Midbrain (tissue), 1 donor: ENCODE results near the gene ADD3.

ENCODE experiments used
- DNase-seq: peaks from one replicate; lab custom pipeline; 2025; lab: John Stamatoyannopoulos, UW

ADD3 gene, protein sequence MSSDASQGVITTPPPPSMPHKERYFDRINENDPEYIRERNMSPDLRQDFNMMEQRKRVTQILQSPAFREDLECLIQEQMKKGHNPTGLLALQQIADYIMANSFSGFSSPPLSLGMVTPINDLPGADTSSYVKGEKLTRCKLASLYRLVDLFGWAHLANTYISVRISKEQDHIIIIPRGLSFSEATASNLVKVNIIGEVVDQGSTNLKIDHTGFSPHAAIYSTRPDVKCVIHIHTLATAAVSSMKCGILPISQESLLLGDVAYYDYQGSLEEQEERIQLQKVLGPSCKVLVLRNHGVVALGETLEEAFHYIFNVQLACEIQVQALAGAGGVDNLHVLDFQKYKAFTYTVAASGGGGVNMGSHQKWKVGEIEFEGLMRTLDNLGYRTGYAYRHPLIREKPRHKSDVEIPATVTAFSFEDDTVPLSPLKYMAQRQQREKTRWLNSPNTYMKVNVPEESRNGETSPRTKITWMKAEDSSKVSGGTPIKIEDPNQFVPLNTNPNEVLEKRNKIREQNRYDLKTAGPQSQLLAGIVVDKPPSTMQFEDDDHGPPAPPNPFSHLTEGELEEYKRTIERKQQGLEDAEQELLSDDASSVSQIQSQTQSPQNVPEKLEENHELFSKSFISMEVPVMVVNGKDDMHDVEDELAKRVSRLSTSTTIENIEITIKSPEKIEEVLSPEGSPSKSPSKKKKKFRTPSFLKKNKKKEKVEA

GRCh38 chr10:110007701-110008517, at the start of gene ADD3:
Gene ADD3 (plus strand): TSS chr10:110007984. CDS start chr10:110100654, 92,670 bp downstream.
- DNase-seq, result peak; percentile 96

DNA sequence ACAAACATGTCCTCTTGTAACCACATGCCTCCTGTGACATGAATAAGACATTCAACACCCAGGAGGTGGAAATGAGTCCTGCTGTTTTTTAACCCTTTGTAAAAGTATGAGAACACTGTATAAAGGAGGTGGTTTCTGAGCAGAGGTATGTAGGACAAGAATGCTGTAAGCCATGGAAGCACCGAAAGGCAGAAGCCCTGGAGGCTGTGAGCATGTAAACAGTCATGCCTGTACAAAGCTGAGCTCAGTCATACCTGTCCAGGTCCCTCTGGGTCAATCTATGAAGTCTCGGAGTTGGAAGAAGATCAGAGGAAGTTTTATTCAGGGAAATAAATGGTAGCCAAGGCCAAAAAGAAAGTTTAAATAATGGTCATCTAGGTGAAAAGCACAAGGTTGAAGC, 49.7 kb upstream of the ADD3 start:
- DNase-seq, result no peak

DNA sequence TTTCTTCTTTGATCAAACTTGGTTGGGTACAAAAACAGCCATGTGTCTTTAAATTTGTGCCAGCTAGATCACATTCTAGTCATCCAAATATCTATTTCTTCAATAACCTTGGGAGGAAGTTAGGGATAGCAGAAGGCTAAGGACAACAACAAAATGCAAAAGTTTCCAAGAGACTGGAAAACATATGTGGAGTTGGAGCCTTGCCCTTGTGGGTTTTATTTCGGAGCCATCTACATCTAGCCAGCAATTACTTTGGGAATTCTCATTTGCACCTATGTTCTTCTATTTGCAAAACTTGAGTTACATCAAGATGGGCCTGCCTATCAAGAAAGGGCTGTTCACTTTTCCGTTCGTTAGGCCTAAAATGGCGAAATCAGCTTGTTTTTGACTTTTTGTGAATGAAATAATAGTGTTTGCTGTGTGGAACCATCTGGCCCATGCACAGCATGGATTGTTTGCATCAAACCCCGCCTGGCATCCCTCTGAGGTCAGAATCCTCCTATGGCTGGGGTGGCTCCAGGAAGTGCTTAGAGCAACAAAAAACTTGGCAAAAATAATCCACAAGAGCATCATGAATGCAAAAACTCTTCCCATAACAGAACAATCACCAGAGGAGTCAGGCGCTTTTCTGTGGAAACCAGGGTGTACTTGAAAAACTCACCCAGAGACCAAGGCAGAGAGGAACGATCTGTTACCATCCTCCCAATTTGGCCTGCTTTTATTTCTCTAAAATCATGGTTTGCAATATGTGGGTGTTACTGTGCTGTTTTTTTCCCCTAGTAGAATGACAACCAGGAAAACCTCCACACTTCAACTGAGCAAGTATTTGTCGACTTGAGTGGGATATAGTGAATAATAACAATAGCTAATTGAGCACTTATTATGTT, 48.3 kb upstream of the ADD3 start:
- DNase-seq, result no peak

- no peak for DNase-seq
These were observed 47.1 kb upstream of the ADD3 start for GRCh38 chr10:109960682-109961081.

- DNase-seq, result no peak
These were observed 46.4 kb upstream of the ADD3 start for GRCh38 chr10:109961174-109962001.

- no peak for DNase-seq
These were observed 45.5 kb upstream of the ADD3 start for GRCh38 chr10:109962247-109962646.

- no peak for DNase-seq
These were observed 44.3 kb upstream of the ADD3 start for GRCh38 chr10:109963439-109963838.

DNA sequence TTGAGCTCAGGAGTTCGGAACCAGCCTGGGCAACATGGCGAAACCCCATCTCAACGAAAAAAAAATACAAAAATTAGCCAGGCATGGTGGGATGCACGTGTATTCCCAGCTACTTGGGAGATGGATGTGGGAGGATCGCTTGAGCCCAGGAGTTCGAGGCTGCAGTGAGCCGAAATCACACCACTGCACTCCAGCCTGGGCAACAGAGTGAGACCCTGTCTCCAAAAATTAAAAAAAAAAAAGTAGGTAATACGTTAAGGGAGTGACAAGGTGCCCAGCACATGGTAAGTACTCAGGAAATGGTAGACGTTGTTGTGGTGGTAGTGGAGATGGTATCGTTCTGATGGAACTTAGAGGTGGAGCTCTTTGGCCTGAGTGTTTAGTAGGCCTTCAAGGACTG, 43.5 kb upstream of the ADD3 start:
- DNase-seq, result no peak

DNA sequence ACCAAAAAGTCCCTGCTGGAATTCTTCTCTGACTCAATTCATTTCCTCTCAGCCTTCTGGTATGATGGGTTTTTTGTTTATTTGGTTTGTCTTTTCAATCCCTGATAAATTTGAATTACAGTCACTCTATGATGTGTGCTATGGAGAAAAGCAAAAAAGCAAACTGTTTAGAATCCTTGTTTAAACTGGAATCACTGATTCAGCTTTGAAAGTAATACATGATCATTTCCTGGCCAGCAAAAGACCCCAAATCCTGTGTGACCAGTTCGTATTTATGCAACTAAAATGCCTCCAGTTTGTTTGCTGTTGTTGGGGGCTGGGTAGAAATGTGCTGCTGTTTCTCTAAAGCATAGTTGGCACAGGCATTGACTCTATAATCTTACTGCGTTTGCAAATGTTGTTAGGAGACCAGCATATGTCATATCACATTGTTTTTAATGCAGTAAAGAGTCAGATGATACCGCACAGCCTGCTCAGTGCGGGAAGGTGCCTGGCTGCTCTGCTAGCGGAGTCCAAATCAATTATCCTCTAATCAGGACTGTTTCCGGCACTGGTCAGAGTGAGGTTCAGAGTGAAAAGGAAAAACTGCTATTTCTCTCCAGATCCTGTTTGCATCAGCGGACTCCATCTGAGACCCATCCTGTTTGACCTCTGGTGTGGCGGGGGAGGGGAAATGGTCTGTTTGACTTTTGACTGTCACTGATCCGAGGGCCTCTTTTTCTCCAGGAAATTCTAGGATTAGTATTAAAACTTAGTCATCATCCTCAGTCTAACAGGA, 40.6 kb upstream of the ADD3 start:
- DNase-seq, result no peak

- DNase-seq, result no peak
These were observed 40.1 kb upstream of the ADD3 start for GRCh38 chr10:109967739-109968088.

DNA sequence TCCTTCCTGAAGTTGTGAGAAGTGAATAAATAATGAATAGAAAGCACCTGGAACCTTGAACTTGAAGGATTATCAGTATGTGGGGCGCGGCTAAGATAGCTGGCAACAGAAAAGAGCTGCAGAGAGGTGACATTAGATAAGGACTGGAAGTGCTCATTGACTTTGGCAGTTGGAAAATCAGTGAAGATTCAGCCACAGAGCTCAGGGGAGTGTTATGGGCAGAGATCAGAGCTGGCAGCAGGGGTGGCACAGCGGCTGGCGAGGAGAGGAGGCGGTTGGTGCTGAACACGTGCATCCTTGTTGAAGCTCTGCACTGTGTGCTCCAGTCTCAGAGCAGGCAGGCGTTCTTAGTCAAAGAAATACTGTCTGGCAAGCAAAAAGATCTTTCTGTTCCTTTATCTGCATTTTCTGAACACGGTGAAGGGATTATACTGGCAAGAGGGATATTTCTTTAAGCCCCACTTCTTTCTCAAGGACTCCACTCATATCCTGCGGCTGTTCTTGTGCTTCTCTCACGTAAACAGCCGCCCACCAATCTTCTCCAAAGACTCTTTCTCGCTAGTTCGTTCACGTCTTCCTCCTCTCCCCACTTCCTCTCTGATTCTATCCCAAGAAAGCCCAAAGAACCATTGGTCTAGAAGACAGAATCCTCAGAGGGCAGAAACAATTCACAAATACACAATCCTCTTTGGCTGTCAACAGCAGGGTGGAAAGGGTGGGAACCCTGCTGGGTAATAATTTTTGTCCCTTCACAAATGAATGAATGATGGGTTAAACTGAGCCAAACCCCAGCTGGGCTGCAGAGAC, 38.6 kb upstream of the ADD3 start:
- peak; percentile 30 for DNase-seq

- peak; percentile 34 for DNase-seq
These were observed 37.9 kb upstream of the ADD3 start for GRCh38 chr10:109969760-109970346.

DNA sequence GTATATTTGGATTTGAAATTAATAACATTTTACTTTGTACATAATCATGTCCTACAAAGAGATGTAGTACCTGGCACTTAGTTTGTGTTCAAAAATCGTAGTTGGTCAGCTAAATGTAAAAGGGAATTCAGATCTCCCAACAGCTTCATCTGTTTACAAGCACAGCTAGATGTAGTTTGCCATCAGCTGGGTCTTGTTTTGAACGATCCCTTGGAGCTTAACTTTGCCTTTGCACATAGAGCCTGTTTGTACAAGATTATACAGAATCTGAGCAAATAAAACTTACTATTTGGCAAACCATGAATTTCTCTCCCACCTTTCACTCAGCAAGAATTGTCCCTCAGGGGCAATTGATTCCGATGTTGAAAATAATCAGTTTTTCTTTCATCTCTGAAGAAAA, 36.1 kb upstream of the ADD3 start:
- DNase-seq, result no peak

GRCh38 chr10:109972372-109973001, 35.3 kb upstream of the ADD3 start:
- DNase-seq, result no peak

- no peak for DNase-seq
These were observed 34.4 kb upstream of the ADD3 start for GRCh38 chr10:109973326-109973829.

DNA sequence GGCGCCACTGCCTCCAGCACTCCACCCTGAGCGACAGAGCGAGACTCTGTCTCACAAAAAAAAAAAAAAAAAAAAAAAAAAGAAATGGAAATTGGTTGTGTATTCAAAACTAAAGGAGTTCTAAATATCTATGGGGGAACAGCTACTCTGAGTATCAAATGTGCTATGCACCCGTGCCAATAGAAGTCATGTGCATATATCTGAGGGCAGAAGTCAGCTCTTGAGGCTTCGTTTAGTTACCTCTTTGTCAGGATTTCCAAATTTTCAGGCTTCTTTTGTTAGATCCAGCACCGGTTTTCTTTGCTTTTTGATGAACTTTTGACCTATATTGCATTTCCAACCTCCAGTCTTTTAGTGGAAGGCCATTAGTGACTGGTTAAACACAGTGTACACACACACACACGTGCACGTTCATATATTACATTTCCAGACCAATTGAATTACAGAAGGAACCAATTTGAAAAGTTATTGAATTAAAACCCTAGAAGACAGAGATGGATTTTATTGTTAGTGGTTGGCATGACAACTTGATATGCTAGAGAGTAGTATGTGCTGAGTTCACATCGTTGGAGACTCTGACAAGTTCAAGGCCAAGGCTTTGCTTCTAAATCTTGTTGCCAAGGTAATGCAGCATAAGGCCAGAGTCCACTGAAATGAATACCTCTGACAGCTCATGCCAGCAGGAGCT, 33.1 kb upstream of the ADD3 start:
- no peak for DNase-seq
